Activated T-cell treated with anti-CD3 and anti-CD28 coated beads for 24 hours (primary cell): ENCODE data around the gene DESI2.

ENCODE experiments used
- DNase-seq: peaks from one replicate; pipeline ENCODE4 v3.0.0-alpha.2; 2020; ENCODE audit warnings: low read depth

Gene DESI2

DNA sequence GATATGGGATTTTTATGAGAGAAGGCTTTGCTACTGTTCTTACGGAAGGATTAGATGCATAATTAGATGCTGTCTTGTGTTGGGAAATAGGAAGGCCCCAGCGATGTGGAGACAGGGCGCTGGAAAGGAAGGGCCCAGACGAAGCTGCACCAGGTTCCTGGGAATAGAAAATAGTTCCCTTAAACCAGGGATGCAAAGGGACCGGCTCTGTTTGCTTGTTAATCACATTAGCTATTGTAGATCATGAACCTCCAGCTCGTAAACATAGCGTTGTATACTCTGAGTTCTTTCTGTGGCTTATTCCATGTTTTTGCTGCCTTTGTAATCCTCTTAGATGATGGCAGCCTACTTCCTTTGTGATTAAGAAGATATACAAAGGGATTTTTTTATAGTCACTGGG is 102.7 kb downstream of the DESI2 start:
- DNase-seq: no peak

DNA sequence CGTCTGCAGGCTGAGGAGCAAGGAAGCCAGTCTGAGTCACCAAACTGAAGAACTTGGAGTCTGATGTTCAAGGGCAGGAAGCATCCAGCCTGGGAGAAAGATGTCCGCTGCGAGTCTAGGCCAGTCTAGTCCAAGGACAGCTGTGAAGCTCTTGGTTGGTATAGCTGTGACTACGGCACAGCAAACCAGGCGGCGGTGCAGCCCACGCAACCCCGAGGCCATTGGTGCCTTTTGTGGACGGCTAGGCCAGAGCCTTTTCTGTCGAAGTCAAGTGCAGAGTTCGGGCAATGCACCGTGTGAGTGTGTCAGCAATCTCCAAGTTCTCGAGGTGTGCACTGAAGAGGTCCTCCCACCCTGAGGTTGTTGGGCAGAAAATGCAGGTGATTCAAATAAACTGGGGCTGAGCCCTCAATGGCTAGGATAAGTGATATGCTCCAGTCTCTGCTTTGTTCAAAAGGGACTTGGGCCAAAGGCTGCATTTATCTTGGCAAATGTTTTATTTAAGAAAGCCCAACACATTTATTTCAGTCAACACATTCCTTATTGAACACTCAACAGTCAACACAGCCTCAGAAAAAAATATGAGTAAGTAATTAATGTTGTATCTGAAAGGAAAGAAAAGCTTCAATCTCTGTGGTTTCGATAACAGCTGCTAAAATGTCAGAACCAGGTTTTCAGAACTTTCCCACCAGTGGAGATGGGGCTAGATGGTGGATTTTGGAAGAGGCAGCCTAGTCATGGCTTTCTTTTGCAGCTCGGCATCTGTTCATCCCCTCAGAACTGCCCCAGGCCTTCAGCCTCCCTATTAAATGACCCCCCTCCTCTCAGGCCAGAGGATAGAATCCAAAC is 104.4 kb downstream of the DESI2 start:
- DNase-seq: no peak
